HG02623 (cell line): ENCODE measurements around the gene AP4E1.
"Not testable (repeated sequence)": the region's sequence is repeated elsewhere in the genome, so short reads cannot be mapped to it uniquely, and the experiment has no call there.

Experiments used
- ATAC-seq: cut with Tn5 transposase; IDR thresholded peaks from one replicate; pipeline ENCODE4 v1.9.1; 2021; ENCODE audit warnings: moderate library complexity; ENCODE audit not compliant: unreplicated experiment

AP4E1 gene

GRCh38 chr15:51016615-51017014, 108.1 kb downstream of the AP4E1 start:
- ATAC-seq = no peak

- ATAC-seq = no peak
These were observed 113.7 kb downstream of the AP4E1 start for GRCh38 chr15:51022206-51022605.

GRCh38 chr15:51023499-51023898, 115.0 kb downstream of the AP4E1 start:
- no peak for ATAC-seq

GRCh38 chr15:51024735-51025453, 116.4 kb downstream of the AP4E1 start:
- no peak for ATAC-seq

GRCh38 chr15:51025454-51025846, 117.0 kb downstream of the AP4E1 start:
- ATAC-seq = no peak

GRCh38 chr15:51030649-51031316, 122.3 kb downstream of the AP4E1 start:
- no peak for ATAC-seq

GRCh38 chr15:51037474-51037873, 129.0 kb downstream of the AP4E1 start:
- not testable (repeated sequence) for ATAC-seq

- no peak for ATAC-seq
These were observed 129.9 kb downstream of the AP4E1 start for GRCh38 chr15:51038162-51038973.

GRCh38 chr15:51038974-51039319, 130.5 kb downstream of the AP4E1 start:
- no peak for ATAC-seq

GRCh38 chr15:51044037-51044727, 135.7 kb downstream of the AP4E1 start:
- no peak for ATAC-seq

- ATAC-seq = no peak
These were observed 137.5 kb downstream of the AP4E1 start for GRCh38 chr15:51046016-51046415.

GRCh38 chr15:51046799-51047449, 138.4 kb downstream of the AP4E1 start:
- no peak for ATAC-seq

GRCh38 chr15:51048308-51048707, 139.8 kb downstream of the AP4E1 start:
- no peak for ATAC-seq

GRCh38 chr15:51049081-51049480, 140.6 kb downstream of the AP4E1 start:
- no peak for ATAC-seq

- ATAC-seq = no peak
These were observed 143.3 kb downstream of the AP4E1 start for GRCh38 chr15:51051776-51052175.

- ATAC-seq = no peak
These were observed 145.1 kb downstream of the AP4E1 start for GRCh38 chr15:51053571-51053970.

GRCh38 chr15:51054535-51054934, 146.1 kb downstream of the AP4E1 start:
- no peak for ATAC-seq
